Measurements from ENCODE around the gene OSTM1. TPM values are rescaled to one million over a fixed set of nuclear protein-coding genes. Genes with fewer than 3 reads are reported as not detected.

Gene OSTM1
- total and polyA plus RNA-seq, 3 donors from 2014 or later: 38.3 to 63.8 (median 47.6) TPM

DNA sequence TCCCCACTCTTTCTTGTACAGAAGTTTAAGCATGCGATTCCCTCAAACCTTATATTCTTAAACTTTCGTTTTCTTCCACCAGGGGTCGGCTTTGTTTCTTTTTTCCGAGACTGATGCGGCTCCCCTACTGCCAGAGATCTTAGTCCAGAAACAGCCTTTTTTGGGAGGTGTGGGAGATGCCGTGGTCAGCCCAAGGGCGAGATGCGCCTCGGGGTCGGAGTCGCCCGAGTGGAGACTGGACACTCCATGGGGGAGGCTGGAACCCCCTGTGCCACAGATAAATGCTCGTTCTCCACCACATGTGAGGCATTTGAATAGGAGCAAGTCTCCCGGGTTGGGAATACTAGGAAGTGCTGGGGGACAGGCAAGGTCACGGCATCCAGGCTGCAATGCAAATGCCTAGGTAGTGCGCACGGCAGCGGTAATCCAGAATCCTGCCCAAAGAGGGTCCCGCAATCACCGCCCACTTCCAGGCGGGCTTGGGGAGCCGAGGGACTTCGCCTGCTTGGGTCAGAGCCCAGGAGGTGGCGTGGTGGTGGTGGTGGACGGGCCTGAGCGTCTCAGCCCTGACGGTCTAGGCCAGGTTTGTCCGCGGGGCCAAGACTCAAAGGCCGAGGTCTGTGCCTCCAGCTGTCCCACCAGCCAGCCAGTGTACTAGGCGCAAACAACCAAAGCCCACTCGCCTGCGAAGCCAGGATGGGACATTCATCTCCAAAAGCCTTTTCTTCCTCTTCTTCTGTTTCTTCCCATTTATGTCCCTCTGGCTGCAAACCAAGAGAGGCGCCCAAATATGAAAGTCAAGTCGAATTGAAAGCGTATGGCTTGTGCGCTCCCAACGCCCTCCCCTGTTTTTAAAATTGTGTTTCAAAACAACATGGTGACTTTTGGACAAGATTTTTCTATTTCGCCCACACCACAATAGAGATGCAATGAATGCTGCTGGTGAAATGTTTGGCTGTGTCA lies 39.3 kb upstream of the OSTM1 start:
- Histone ChIP-seq H3K27me3 (no peaks in the 10 kb centered on the region), H3K27ac (no peak overlapping the region), H3K9me3 (no peaks in the 10 kb centered on the region), H3K36me3 (ENCODE audit: low read depth, missing control alignments) (no peaks in the 10 kb centered on the region), H3K4me3 (peak overlapping the region in 1 of 2 donors; percentile 50), H3K4me1 (peaks cover 33% of the 10 kb centered on the region)
- TF ChIP-seq, protein P1, sequence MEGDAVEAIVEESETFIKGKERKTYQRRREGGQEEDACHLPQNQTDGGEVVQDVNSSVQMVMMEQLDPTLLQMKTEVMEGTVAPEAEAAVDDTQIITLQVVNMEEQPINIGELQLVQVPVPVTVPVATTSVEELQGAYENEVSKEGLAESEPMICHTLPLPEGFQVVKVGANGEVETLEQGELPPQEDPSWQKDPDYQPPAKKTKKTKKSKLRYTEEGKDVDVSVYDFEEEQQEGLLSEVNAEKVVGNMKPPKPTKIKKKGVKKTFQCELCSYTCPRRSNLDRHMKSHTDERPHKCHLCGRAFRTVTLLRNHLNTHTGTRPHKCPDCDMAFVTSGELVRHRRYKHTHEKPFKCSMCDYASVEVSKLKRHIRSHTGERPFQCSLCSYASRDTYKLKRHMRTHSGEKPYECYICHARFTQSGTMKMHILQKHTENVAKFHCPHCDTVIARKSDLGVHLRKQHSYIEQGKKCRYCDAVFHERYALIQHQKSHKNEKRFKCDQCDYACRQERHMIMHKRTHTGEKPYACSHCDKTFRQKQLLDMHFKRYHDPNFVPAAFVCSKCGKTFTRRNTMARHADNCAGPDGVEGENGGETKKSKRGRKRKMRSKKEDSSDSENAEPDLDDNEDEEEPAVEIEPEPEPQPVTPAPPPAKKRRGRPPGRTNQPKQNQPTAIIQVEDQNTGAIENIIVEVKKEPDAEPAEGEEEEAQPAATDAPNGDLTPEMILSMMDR (IDR thresholded peaks at IDR 0.05): peak; percentile 42 to 62 (median 58)
- no peak for TF ChIP-seq POLR2A (IDR thresholded peaks at IDR 0.05)
- 17 to 31% methylated on average over 35 to 37 of the region's 39 CpGs for WGBS, 2 donors
- intact Hi-C loops (cut with DNase I; ENCODE audit: low total_unique reads): loop anchor here (5.0 to 10.0 kb wide), 2 partner anchors 381 to 413 kb away; no protein-coding TSS in a partner anchor
- DNase-seq: peak; percentile 28

DNA sequence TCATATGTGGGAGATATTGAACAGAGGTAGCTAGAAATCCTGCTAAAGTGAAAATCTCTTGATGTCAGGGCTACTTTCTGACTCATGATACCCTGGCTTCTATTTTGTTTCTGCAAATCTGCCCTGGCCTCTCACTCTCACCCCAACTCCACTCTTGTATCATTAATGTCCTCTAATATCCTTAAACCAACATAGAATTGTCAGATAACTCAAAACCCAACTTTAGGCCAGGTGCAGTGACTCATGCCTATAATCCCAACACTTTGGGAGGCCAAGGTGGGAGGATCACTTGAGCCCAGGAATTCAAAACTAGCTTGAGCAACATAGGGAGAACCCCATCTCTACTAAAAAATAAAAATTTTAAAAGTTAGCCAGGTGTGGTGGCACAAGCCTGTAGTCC lies 33.8 kb upstream of the OSTM1 start:
- no peak for DNase-seq
- no peaks in the 10 kb centered on the region for H3K36me3 ChIP-seq (ENCODE audit: low read depth, missing control alignments)
- no peak for TF ChIP-seq POLR2A (IDR thresholded peaks at IDR 0.05)
- TF ChIP-seq, protein P1 (IDR thresholded peaks at IDR 0.05): no peak
- no peaks in the 10 kb centered on the region for H3K9me3 ChIP-seq
- H3K4me3 ChIP-seq: no peak overlapping the region
- intact Hi-C loops (cut with DNase I; ENCODE audit: low total_unique reads): no loop called here
- peaks cover 2% of the 10 kb centered on the region for H3K4me1 ChIP-seq
- H3K27ac ChIP-seq: no peak overlapping the region
- no peaks in the 10 kb centered on the region for H3K27me3 ChIP-seq

DNA sequence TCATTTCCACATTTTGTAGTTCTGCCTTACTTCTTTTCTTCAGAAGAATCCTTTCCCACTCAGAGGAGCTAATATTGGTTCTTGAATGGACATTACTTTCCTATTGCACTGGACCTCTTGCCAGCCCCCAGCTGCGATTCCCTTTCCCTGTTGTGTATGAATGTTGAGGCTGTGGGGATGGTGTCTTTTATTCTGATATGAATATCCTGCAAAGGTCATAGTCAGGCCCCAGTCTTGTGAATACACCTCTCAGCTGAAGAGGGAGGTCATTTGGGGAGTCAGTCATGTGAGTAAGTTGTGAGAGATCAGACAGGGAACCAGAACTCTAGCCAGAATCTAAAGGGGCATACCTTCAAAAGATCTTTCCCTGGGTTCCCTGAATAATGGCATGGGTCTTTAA lies 32.6 kb upstream of the OSTM1 start:
- Histone ChIP-seq H3K36me3 (ENCODE audit: low read depth, missing control alignments) (no peaks in the 10 kb centered on the region), H3K27ac (no peak overlapping the region)
- intact Hi-C loops (cut with DNase I; ENCODE audit: low total_unique reads): no loop called here

DNA sequence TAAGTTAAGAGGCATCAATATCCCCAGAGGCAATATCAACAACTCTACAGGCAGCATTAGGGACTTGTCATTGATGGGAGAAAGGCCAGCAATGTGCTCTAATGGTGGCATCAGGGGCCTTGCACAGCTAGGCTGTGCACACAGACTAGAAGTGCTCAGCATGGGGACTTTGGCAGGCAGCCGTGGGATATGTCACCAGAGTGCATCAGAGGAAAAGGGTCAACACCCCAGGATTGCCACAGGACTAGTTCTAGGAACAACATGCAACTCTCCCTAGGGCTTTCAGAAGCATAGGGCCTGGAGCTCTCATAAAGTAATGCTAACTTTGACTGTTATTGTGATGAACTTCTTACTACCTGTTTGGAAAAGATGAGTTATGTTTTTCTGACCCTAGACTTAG lies 32.2 kb upstream of the OSTM1 start:
- Histone ChIP-seq H3K4me3 (no peak overlapping the region), H3K4me1 (no peaks in the 10 kb centered on the region), H3K27ac (no peak overlapping the region), H3K36me3 (ENCODE audit: low read depth, missing control alignments) (no peaks in the 10 kb centered on the region), H3K27me3 (no peaks in the 10 kb centered on the region), H3K9me3 (no peaks in the 10 kb centered on the region)
- no peak for TF ChIP-seq POLR2A (IDR thresholded peaks at IDR 0.05)
- TF ChIP-seq, protein P1 (IDR thresholded peaks at IDR 0.05): no peak
- intact Hi-C loops (cut with DNase I; ENCODE audit: low total_unique reads): no loop called here
- DNase-seq: no peak
- WGBS, 2 donors: 75 to 80% methylated on average over 1 of the region's 1 CpG

More for the DNA sequence above, 32.6 kb upstream of the OSTM1 start:
- TF ChIP-seq POLR2A (IDR thresholded peaks at IDR 0.05): no peak
- TF ChIP-seq, protein P1 (IDR thresholded peaks at IDR 0.05): no peak
- no peak for DNase-seq
- Histone ChIP-seq H3K9me3 (no peaks in the 10 kb centered on the region), H3K4me3 (no peak overlapping the region), H3K4me1 (no peaks in the 10 kb centered on the region), H3K27me3 (no peaks in the 10 kb centered on the region)
- WGBS, 2 donors: 88 to 100% methylated on average over 1 of the region's 1 CpG

All from testis (tissue), 3 donors.